Activated CD8-positive, alpha-beta memory T cell treated with anti-CD3 and anti-CD28 coated beads, Interleukin-2, amount 50 U/mL, for 1 hour (primary cell): ENCODE measurements around the gene ZNF25.
"Not testable (repeated sequence)": the region's sequence is repeated elsewhere in the genome, so short reads cannot be mapped to it uniquely, and the experiment has no call there.

Source experiments
- DNase-seq: peaks from one replicate; pipeline ENCODE4 v3.0.0-alpha.2; 2020; ENCODE audit errors: extremely low read depth

Gene ZNF25

GRCh38 chr10:37976091-37976879, at the start of gene ZNF25:
ZNF25 (minus strand) TSS chr10:37976647; CDS start chr10:37971722, 4,925 bp downstream.
- peak; percentile 98 for DNase-seq

GRCh38 chr10:38025283-38025682, 48.8 kb upstream of the ZNF25 start:
- no peak for DNase-seq

- DNase-seq: not testable (repeated sequence)
Measured at GRCh38 chr10:38019124-38019523, 42.7 kb upstream of the ZNF25 start.

DNA sequence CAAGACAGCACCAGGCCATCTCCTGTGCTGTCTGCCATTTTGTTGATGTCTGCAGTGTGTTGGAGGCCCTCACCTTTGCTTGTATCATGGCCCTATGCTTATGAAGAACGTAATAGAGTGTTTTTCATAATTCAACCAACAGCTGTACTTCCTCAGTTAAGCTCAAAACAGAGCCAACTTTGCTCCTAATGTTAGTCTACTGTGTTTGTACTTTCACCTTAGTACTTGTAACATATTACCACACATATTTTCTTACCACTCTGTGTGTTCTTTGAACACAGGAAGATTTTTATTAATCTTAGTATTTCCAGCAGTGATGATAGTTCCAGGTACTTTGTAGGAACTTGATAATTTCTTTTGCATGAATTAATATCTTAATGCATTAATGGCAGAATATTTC, 39.9 kb upstream of the ZNF25 start:
- DNase-seq: no peak

- peak; percentile 84 for DNase-seq
Measured at GRCh38 chr10:38010119-38010903, 33.9 kb upstream of the ZNF25 start, which contains the start of gene ZNF33A. ZNF33A (plus strand) TSS chr10:38010675; CDS start chr10:38012342, 1,667 bp downstream.

DNA sequence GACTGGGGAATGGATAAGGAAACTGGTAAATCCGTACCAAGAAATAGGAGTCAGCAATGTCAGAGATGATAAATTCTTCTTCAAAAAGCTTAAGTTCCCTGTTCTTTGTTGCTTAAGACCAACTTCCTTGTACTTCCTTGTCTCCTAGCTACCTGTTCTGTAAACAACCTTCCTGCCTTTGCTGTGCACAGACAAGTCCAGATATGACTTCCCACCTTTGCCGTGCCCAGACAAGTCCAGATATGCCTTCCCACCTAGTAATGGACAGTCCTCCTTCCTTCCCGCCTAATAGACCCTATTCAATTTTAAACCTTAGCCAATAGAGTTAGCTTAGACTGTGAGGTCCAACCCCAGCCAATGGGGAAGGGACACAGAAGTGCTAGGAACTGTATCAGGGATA, 31.5 kb upstream of the ZNF25 start:
- no peak for DNase-seq

- DNase-seq: no peak
Measured at GRCh38 chr10:38007551-38007950, 31.1 kb upstream of the ZNF25 start.

DNA sequence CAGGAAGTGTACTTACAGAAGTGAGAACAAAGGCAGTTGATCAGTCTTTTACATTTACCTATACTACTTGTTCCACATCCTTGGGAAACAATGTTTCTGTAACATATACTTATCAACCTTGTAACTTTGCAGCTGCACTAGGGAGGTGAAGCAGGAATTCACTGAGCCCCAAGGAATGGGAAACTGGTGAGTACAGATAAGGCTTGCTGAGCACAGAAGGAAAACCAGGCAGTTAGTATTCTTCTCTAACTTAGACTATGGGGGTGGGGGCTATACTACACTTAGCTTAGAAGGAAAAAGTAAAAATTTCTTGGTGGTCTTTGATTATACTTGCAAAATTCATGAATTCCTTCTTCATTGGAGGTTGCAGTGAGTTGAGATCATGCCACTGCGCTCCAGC, 27.1 kb upstream of the ZNF25 start:
- DNase-seq: no peak

DNA sequence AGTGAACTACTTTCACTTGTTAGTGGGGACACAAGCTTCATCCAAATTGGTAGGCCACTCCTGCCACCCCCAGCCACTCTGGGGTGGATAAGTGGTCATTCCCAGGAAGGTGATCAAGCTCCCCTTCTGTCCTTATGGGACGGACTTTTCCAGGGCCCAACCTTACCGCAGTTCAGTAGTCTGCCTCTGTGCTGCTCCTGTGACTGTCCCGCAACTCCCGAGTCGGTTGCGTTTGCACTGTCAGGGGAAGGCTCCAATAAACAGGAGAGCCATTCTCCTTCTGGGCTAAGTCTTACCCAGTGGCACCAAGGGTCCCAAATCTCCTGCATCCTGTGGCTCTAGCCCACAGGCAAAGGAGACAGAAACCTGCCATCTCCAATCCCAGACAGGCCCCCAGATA, 26.6 kb upstream of the ZNF25 start:
- DNase-seq: no peak

- not testable (repeated sequence) for DNase-seq
Measured at GRCh38 chr10:38000474-38000873, 24.0 kb upstream of the ZNF25 start.

DNA sequence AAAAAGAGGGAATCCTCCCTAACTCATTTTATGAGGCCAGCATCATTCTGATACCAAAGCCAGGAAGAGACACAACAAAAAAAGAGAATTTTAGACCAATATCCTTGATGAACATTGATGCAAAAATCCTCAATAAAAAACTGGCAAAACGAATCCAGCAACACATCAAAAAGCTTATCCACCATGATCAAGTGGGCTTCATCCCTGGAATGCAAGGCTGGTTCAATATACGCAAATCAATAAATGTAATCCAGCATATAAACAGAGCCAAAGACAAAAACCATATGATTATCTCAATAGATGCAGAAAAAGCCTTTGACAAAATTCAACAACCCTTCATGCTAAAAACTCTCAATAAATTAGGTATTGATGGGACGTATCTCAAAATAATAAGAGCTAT, 22.5 kb upstream of the ZNF25 start:
- not testable (repeated sequence) for DNase-seq

- no peak for DNase-seq
Measured at GRCh38 chr10:37992083-37992482, 15.6 kb upstream of the ZNF25 start.

- DNase-seq: no peak
Measured at GRCh38 chr10:37991655-37992054, 15.2 kb upstream of the ZNF25 start.

DNA sequence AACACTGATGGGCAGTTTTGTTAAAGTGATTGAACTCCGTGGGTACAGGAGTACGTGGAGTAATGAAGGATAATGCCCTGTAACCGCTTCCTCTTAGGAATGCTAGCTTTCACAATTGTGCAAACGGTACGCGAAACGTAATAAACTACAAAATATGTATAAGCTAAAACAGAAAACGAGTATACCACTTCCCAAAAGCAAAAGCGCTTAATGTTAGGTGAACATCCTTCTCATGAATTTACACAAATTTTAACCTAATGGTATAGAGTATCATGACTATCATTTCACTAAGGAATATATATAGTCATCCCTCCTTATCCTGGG, 395 bp upstream of the ZNF25 start:
- no peak for DNase-seq

GRCh38 chr10:37975401-37975991, 951 bp downstream of the ZNF25 start:
- no peak for DNase-seq

DNA sequence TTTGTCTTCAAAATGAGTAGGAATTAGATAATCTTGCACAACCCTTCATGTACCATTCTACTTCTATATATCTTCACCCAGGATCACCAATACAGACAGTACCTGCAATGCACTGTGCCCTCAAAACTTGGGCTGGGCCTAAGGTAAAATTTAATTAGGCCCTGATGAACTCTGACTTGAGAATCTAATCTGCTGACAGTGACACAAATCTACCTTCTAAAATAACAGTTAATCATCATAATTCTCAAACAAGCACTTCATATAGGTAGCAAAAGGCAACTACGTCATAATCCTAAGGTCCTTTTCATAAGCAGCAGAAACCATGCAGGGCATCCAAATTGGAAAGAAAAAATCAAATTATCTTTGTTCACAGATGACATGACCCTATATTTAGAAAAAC, 4.1 kb downstream of the ZNF25 start:
- no peak for DNase-seq

GRCh38 chr10:37965006-37965405, 11.4 kb downstream of the ZNF25 start:
- no peak for DNase-seq

DNA sequence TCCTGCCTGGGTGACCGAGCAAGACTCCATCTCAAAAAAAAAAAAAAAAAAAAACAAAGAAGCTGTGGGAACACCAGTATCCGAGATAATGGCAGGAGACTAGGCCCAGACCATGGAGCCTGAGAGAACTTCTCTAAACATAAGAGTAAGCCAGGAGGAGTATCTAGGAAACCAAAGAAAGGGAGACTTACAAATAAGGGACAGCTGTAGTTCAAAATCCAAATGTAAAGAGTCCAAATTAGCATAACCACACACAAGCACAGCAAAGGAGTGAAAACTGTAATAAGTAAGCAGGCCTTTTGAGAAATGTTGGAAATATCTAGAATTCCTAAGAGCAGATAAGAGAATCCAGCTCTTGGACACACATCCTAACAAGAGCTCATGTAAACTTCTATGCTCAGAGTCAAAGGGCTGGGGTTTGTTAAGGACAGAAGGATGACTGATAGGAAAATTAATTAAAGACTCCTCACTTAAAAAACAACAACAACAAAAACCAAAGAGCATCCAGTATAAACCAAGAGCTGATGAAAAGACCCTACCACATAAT, 15.8 kb downstream of the ZNF25 start:
- no peak for DNase-seq

DNA sequence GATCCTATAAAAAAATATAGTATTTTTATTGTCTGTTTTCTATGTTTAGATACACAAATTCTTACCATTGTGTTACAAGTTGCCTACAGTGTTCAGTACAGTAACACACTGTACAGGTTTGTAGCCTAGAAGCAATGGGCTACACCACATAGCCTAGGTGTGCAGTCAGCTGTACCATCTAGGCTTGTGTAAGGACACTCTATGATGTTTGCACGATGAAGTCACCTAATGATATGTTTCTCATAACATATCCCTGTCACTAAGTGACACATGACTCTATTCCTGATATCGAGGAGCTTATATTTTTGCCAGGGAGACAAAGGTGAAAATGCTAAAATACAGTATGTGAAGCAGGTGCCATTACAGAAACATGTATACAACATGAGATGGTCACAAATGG, 18.6 kb downstream of the ZNF25 start:
- no peak for DNase-seq

DNA sequence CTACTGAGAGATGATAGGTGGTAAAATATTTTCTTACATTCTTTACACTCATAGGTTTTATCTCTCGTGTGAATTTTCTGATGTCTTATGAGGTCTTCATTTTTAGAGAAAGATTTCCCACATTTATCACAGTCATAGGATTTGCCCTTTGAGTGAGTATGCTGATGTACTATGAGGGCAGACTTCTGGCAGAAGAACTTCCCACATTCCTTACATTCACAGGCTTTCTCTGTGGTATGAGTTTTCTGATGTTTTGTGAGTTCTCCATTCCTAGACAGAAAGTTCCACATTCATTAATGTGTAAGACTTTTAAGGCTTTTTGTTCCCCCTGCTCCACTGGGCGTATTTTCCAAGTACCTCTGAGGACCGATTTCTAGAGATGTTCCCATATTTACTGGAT, 23.5 kb downstream of the ZNF25 start:
- no peak for DNase-seq

- no peak for DNase-seq
Measured at GRCh38 chr10:37952043-37952755, 24.2 kb downstream of the ZNF25 start.

DNA sequence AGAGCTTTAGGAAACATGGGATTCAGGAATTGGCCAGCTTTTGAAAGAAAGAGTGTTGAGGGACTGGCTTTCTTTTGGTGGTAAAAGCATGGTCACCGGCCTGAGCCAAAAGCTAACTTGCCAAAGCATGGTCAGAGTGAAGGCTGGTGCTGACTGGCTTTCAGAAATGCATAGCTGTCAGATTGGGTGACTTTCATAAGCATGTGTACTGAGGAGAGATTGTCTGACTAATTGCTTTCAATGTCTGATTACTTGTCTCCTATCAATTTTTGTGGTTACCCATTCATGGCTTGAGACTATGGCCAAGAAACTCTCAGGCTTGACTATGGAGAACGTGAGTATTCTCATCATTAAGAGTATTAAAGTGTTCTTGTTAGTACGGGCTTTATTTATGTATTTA, 28.2 kb downstream of the ZNF25 start:
- DNase-seq: no peak
